HG03066 (cell line): ENCODE measurements around the gene CPO.

Experiments used
- ATAC-seq: cut with Tn5 transposase; IDR thresholded peaks from one replicate; pipeline ENCODE4 v1.9.1; 2021; ENCODE audit warnings: low read depth; ENCODE audit not compliant: unreplicated experiment

Gene CPO

DNA sequence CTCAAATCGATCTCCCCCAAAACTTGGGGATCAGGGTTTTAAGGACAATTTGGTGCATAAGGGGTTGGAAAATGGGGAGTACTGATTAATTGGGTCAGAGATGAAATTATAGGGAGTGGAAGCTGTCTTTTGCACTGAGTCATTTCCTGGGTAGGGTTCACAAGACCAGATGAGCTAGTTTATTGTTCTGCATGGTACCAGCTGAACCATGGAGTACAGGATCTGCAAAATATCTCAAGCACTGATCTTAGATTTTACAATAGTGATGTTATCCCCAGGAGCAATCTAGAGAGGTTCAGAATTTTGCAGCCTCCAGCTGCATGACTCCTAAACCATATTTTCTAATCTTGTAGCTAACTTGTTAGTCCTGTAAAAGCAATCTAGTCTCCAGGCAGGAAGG, 73.1 kb downstream of the CPO start:
- no peak for ATAC-seq

DNA sequence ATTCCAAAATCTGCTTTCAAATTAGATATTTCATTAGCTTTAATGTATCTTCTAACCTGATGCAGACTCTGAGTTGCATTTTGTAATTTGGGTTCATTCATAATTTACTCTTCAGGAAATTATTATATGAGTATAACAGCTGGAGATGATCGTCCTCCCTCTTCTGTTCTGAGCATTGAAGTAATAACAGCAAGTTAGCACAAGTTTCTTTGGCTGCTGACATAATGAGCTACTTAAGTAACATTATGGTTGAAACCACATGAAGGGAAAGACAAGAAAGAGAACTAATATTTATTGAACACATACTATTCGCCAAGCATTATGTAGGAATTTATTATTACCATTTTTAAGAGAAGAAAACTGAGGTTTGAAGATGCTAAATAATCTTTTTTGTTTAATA, 75.1 kb downstream of the CPO start:
- ATAC-seq, result no peak

DNA sequence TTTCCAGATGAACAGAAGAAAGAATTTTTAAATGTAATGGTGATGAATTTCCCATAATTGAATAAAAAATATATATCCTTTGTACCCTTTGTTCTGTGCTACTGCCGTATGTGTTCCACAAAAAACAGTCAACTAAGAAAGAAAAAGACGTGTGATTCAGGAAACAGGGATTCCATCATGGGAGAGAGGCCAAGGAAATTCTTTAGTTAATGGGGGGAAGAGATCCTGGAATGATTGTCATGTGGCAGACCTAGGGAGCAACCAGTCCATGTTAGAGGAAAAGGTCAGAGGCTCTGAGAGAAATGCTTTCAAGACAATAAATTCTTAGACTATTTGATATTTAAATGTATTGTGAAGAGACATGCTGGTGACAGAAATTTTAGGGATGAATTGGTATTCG, 76.6 kb downstream of the CPO start:
- ATAC-seq, result no peak
